Subcutaneous adipose tissue (tissue), 4 donors: Measurements from ENCODE around the gene OTX1. TPM values are rescaled to one million over a fixed set of nuclear protein-coding genes. Genes with fewer than 3 reads are reported as not detected.

Experiments used
- CTCF ChIP-seq: fragments of 450-650 bp; IDR thresholded peaks from one replicate; pipeline ENCODE4 v1.5.1; 2016; ENCODE audit warnings: low read depth, mild to moderate bottlenecking, control low read depth, antibody characterized with exemption, moderate library complexity
- total RNA-seq, 4 donors: library from RNA; depleted of rRNA; stranded (reverse); fragments of >200 nt; gene quantifications; one replicate each; pipeline ENCODE4 v1.1.0, GENCODE V29; 2016

Gene OTX1
- total RNA-seq, 4 donors from 2014 or later, result not detected

GRCh38 chr2:63104482-63104881 is 53.9 kb downstream of the OTX1 start:
- TF ChIP-seq CTCF, result no peak
